Activated T-cell treated with anti-CD3 and anti-CD28 coated beads for 24 hours (primary cell): Measurements from ENCODE around the gene WDPCP.
"Not testable (repeated sequence)": the region's sequence is repeated elsewhere in the genome, so short reads cannot be mapped to it uniquely, and the experiment has no call there.

ENCODE experiments used
- DNase-seq: peaks from one replicate; pipeline ENCODE4 v3.0.0-alpha.2; 2020; ENCODE audit warnings: low read depth

Gene WDPCP

GRCh38 chr2:63590626-63591408, 2.5 kb upstream of the WDPCP start:
- no peak for DNase-seq

GRCh38 chr2:63589148-63589958, 1.1 kb upstream of the WDPCP start:
- DNase-seq: no peak

- DNase-seq: no peak
Observed at GRCh38 chr2:63587814-63588384, 378 bp downstream of the WDPCP start.

GRCh38 chr2:63582873-63583272, 5.4 kb downstream of the WDPCP start:
- DNase-seq: no peak

- DNase-seq: no peak
Observed at GRCh38 chr2:63581298-63581961, 6.8 kb downstream of the WDPCP start.

- no peak for DNase-seq
Observed at GRCh38 chr2:63580651-63581297, 7.5 kb downstream of the WDPCP start.

GRCh38 chr2:63578767-63579166, 9.5 kb downstream of the WDPCP start:
- no peak for DNase-seq

GRCh38 chr2:63576546-63576945, 11.7 kb downstream of the WDPCP start:
- no peak for DNase-seq

- not testable (repeated sequence) for DNase-seq
Observed at GRCh38 chr2:63573726-63574345, 14.4 kb downstream of the WDPCP start.

- DNase-seq: not testable (repeated sequence)
Observed at GRCh38 chr2:63573026-63573425, 15.3 kb downstream of the WDPCP start.

- no peak for DNase-seq
Observed at GRCh38 chr2:63572001-63572400, 16.3 kb downstream of the WDPCP start.

GRCh38 chr2:63571291-63571690, 17.0 kb downstream of the WDPCP start:
- no peak for DNase-seq

- DNase-seq: no peak
Observed at GRCh38 chr2:63569740-63570139, 18.5 kb downstream of the WDPCP start.

- DNase-seq: no peak
Observed at GRCh38 chr2:63562751-63563150, 25.5 kb downstream of the WDPCP start.

GRCh38 chr2:63558922-63559321, 29.4 kb downstream of the WDPCP start:
- DNase-seq: not testable (repeated sequence)

GRCh38 chr2:63557819-63558218, 30.5 kb downstream of the WDPCP start:
- not testable (repeated sequence) for DNase-seq

GRCh38 chr2:63555931-63556330, 32.3 kb downstream of the WDPCP start:
- DNase-seq: no peak

- no peak for DNase-seq
Observed at GRCh38 chr2:63555299-63555698, 33.0 kb downstream of the WDPCP start.

- DNase-seq: no peak
Observed at GRCh38 chr2:63553049-63553448, 35.2 kb downstream of the WDPCP start.

- DNase-seq: no peak
Observed at GRCh38 chr2:63545023-63545422, 43.3 kb downstream of the WDPCP start.

GRCh38 chr2:63544017-63544627, 44.2 kb downstream of the WDPCP start:
- DNase-seq: no peak
